ENCODE results near the gene FLG2.
A peak's percentile ranks its signal among the peaks of the same experiment; 100 is the strongest.

FLG2 gene

GRCh38 chr1:152359906-152360305, at the start of gene FLG2:
FLG2 (minus strand) TSS chr1:152360006; CDS start chr1:152358884, 1,122 bp downstream.
- no peak for ATAC-seq
- Mint-ChIP-seq H3K9me3 (peaks cover 2% of the 10 kb centered on the region), H3K4me3 (no peak within 1 kb of the TSS), H3K27ac (no peak within 1 kb of the TSS), H3K36me3 (no peaks in the 10 kb centered on the region), H3K4me1 (no peaks in the 10 kb centered on the region)
- DNase-seq (ENCODE audit: low spot score in 2 of 2), result no peak

- Mint-ChIP-seq H3K4me3 (no peak overlapping the region), H3K36me3 (no peaks in the 10 kb centered on the region), H3K27ac (no peak overlapping the region), H3K4me1 (no peaks in the 10 kb centered on the region), H3K9me3 (no peaks in the 10 kb centered on the region)
- no peak for ATAC-seq
- DNase-seq (ENCODE audit: low spot score in 2 of 2), result no peak
Measured at GRCh38 chr1:152408664-152409063, 48.9 kb upstream of the FLG2 start.

- Mint-ChIP-seq H3K9me3 (no peaks in the 10 kb centered on the region), H3K27ac (no peak overlapping the region), H3K36me3 (no peaks in the 10 kb centered on the region), H3K4me1 (peaks cover 21% of the 10 kb centered on the region), H3K4me3 (no peak overlapping the region)
- ATAC-seq, result peak; percentile 42
- no peak for DNase-seq (ENCODE audit: low spot score in 2 of 2)
Measured at GRCh38 chr1:152398812-152399698, 39.2 kb upstream of the FLG2 start.

GRCh38 chr1:152397474-152397873, 37.7 kb upstream of the FLG2 start:
- H3K36me3 Mint-ChIP-seq, result no peaks in the 10 kb centered on the region
- no peak overlapping the region for H3K4me3 Mint-ChIP-seq
- ATAC-seq (no peak), DNase-seq (ENCODE audit: low spot score in 2 of 2) (no peak)
- peaks cover 35% of the 10 kb centered on the region for H3K4me1 Mint-ChIP-seq
- no peak overlapping the region for H3K27ac Mint-ChIP-seq
- H3K9me3 Mint-ChIP-seq, result no peaks in the 10 kb centered on the region

GRCh38 chr1:152394151-152394550, 34.3 kb upstream of the FLG2 start:
- no peaks in the 10 kb centered on the region for H3K36me3 Mint-ChIP-seq
- H3K9me3 Mint-ChIP-seq, result no peaks in the 10 kb centered on the region
- peaks cover 36% of the 10 kb centered on the region for H3K4me1 Mint-ChIP-seq
- no peak overlapping the region for H3K4me3 Mint-ChIP-seq
- no peak for DNase-seq (ENCODE audit: low spot score in 2 of 2)
- ATAC-seq, result no peak
- H3K27ac Mint-ChIP-seq, result no peak overlapping the region

GRCh38 chr1:152392909-152393308, 33.1 kb upstream of the FLG2 start:
- DNase-seq (ENCODE audit: low spot score in 2 of 2) (no peak), ATAC-seq (no peak)
- H3K4me1 Mint-ChIP-seq, result peaks cover 31% of the 10 kb centered on the region
- no peaks in the 10 kb centered on the region for H3K9me3 Mint-ChIP-seq
- no peak overlapping the region for H3K27ac Mint-ChIP-seq
- no peaks in the 10 kb centered on the region for H3K36me3 Mint-ChIP-seq
- H3K4me3 Mint-ChIP-seq, result no peak overlapping the region

GRCh38 chr1:152388889-152389288, 29.1 kb upstream of the FLG2 start:
- H3K36me3 Mint-ChIP-seq, result no peaks in the 10 kb centered on the region
- no peak overlapping the region for H3K27ac Mint-ChIP-seq
- no peak overlapping the region for H3K4me3 Mint-ChIP-seq
- H3K9me3 Mint-ChIP-seq, result no peaks in the 10 kb centered on the region
- DNase-seq (ENCODE audit: low spot score in 2 of 2) (no peak), ATAC-seq (no peak)
- peaks cover 18% of the 10 kb centered on the region for H3K4me1 Mint-ChIP-seq

- ATAC-seq, result no peak
- H3K36me3 Mint-ChIP-seq, result no peaks in the 10 kb centered on the region
- no peak for DNase-seq (ENCODE audit: low spot score in 2 of 2)
- no peak overlapping the region for H3K4me3 Mint-ChIP-seq
- peaks cover under 1% of the 10 kb centered on the region for H3K4me1 Mint-ChIP-seq
- no peaks in the 10 kb centered on the region for H3K9me3 Mint-ChIP-seq
- H3K27ac Mint-ChIP-seq, result no peak overlapping the region
Measured at GRCh38 chr1:152386940-152387339, 27.1 kb upstream of the FLG2 start.

- Mint-ChIP-seq H3K4me1 (no peaks in the 10 kb centered on the region), H3K9me3 (no peaks in the 10 kb centered on the region), H3K27ac (no peak overlapping the region), H3K36me3 (no peaks in the 10 kb centered on the region), H3K4me3 (no peak overlapping the region)
- DNase-seq (ENCODE audit: low spot score in 2 of 2) (no peak), ATAC-seq (no peak)
Measured at GRCh38 chr1:152380932-152381331, 21.1 kb upstream of the FLG2 start.

- Mint-ChIP-seq H3K4me1 (no peaks in the 10 kb centered on the region), H3K4me3 (no peak overlapping the region), H3K9me3 (peaks cover 2% of the 10 kb centered on the region), H3K27ac (no peak overlapping the region), H3K36me3 (no peaks in the 10 kb centered on the region)
- no peak for ATAC-seq
- no peak for DNase-seq (ENCODE audit: low spot score in 2 of 2)
Measured at GRCh38 chr1:152374451-152374850, 14.6 kb upstream of the FLG2 start.

GRCh38 chr1:152372672-152373071, 12.9 kb upstream of the FLG2 start:
- Mint-ChIP-seq H3K4me3 (no peak overlapping the region), H3K36me3 (no peaks in the 10 kb centered on the region), H3K27ac (no peak overlapping the region), H3K9me3 (peaks cover 6% of the 10 kb centered on the region), H3K4me1 (no peaks in the 10 kb centered on the region)
- ATAC-seq (no peak), DNase-seq (ENCODE audit: low spot score in 2 of 2) (no peak)

GRCh38 chr1:152367436-152367835, 7.6 kb upstream of the FLG2 start:
- ATAC-seq (no peak), DNase-seq (ENCODE audit: low spot score in 2 of 2) (no peak)
- Mint-ChIP-seq H3K4me3 (no peak overlapping the region), H3K36me3 (no peaks in the 10 kb centered on the region), H3K9me3 (peaks cover 6% of the 10 kb centered on the region), H3K4me1 (no peaks in the 10 kb centered on the region), H3K27ac (no peak overlapping the region)

- H3K4me1 Mint-ChIP-seq, result no peaks in the 10 kb centered on the region
- no peak overlapping the region for H3K4me3 Mint-ChIP-seq
- ATAC-seq, result no peak
- H3K36me3 Mint-ChIP-seq, result no peaks in the 10 kb centered on the region
- no peak for DNase-seq (ENCODE audit: low spot score in 2 of 2)
- H3K9me3 Mint-ChIP-seq, result peaks cover 2% of the 10 kb centered on the region
- H3K27ac Mint-ChIP-seq, result no peak overlapping the region
Measured at GRCh38 chr1:152356736-152357135, 3.1 kb downstream of the FLG2 start.

GRCh38 chr1:152349611-152350010, 10.2 kb downstream of the FLG2 start:
- H3K4me1 Mint-ChIP-seq, result no peaks in the 10 kb centered on the region
- H3K27ac Mint-ChIP-seq, result no peak overlapping the region
- H3K4me3 Mint-ChIP-seq, result no peak overlapping the region
- H3K9me3 Mint-ChIP-seq, result no peaks in the 10 kb centered on the region
- no peaks in the 10 kb centered on the region for H3K36me3 Mint-ChIP-seq
- DNase-seq (ENCODE audit: low spot score in 2 of 2) (no peak), ATAC-seq (no peak)

GRCh38 chr1:152348447-152348846, 11.4 kb downstream of the FLG2 start:
- Mint-ChIP-seq H3K4me3 (no peak overlapping the region), H3K9me3 (no peaks in the 10 kb centered on the region), H3K4me1 (no peaks in the 10 kb centered on the region), H3K27ac (no peak overlapping the region), H3K36me3 (no peaks in the 10 kb centered on the region)
- DNase-seq (ENCODE audit: low spot score in 2 of 2) (no peak), ATAC-seq (no peak)

- Mint-ChIP-seq H3K4me1 (no peaks in the 10 kb centered on the region), H3K27ac (no peak overlapping the region), H3K9me3 (no peaks in the 10 kb centered on the region), H3K4me3 (no peak overlapping the region), H3K36me3 (no peaks in the 10 kb centered on the region)
- DNase-seq (ENCODE audit: low spot score in 2 of 2) (peak; percentile 56 to 72), ATAC-seq (peak; percentile 62)
Measured at GRCh38 chr1:152347116-152347728, 12.6 kb downstream of the FLG2 start.

Measured in stimulated activated effector memory CD8-positive, alpha-beta T cell treated with anti-CD3 and anti-CD28 coated beads, Interleukin-12 subunit alpha, Interleukin-12 subunit beta, amount 100 ng/mL, for 72 hours (primary cell).